Testis (tissue), 3 donors: ENCODE measurements around the gene EIPR1. TPM values are rescaled to one million over a fixed set of nuclear protein-coding genes. Genes with fewer than 3 reads are reported as not detected.

Source experiments
- DNase-seq: peaks from one replicate; pipeline ENCODE4 v3.0.0-alpha.2; 2019
- H3K27ac ChIP-seq, 2 donors: fragments of 200-600 bp; sonication (generic); one replicate each; pipeline ENCODE4 v1.5.1; 2019
- H3K27me3 ChIP-seq: fragments of 200-600 bp; sonication (generic); one replicate; pipeline ENCODE4 v1.5.1; 2019
- H3K36me3 ChIP-seq: fragments of 200-600 bp; sonication (generic); one replicate; pipeline ENCODE4 v1.5.1; 2017; ENCODE audit warnings: low read depth; ENCODE audit errors: missing control alignments
- H3K4me1 ChIP-seq: fragments of 200-600 bp; sonication (generic); one replicate; pipeline ENCODE4 v1.5.1; 2019
- H3K4me3 ChIP-seq, 2 donors: fragments of 200-600 bp; sonication (generic); one replicate each; pipeline ENCODE4 v1.5.1; 2017 to 2019
- H3K9me3 ChIP-seq: fragments of 200-600 bp; sonication (generic); one replicate; pipeline ENCODE4 v1.5.1; 2017
- CTCF ChIP-seq, 3 experiments: fragments of 450-650 bp in 2 of 3; fragments of 200-600 bp in 1 of 3; sonication (generic) in 1 of 3; IDR thresholded peaks; one replicate each; pipeline ENCODE4 v1.5.1; 2016 to 2019; ENCODE audit warnings: antibody characterized with exemption in 3 of 3, mild to moderate bottlenecking in 2 of 3, moderate library complexity in 1 of 3
- POLR2A ChIP-seq: fragments of 450-650 bp; IDR thresholded peaks from one replicate; pipeline ENCODE4 v1.6.1; 2017; ENCODE audit warnings: antibody characterized with exemption, mild to moderate bottlenecking, moderate library complexity
- WGBS, 2 donors: methylation state at CpG; one replicate each; pipeline ENCODE4 v1.1.5; 2018; 5-methylcytosine and 5-hydroxymethylcytosine counted together
- intact Hi-C: fragments of 100-400 bp; cut with DNase I; formaldehyde crosslinking; loops from one replicate; pipeline ENCODE4 v1.15.1; 2023; ENCODE audit warnings: low total_unique reads
- polyA plus RNA-seq: library from polyadenylated mRNA; stranded (reverse); fragments of 350-450 nt; fragmentation: Illumina TruSeq; extraction: RNeasy Lipid Tissue Mini Kit (QIAGEN cat#74804); gene quantifications from one replicate; pipeline ENCODE4 v1.2.3, GENCODE V29; 2014; ENCODE audit warnings: low read depth, low replicate concordance; ENCODE audit not compliant: insufficient read depth
- total RNA-seq, 2 donors: library from RNA; depleted of rRNA; stranded (reverse); fragments of >200 nt; gene quantifications; one replicate each; pipeline ENCODE4 v1.2.3, GENCODE V29; 2016

The EIPR1 gene
- total and polyA plus RNA-seq, 3 donors from 2014 or later: 31.5 to 40.2 (median 32.1) TPM

DNA sequence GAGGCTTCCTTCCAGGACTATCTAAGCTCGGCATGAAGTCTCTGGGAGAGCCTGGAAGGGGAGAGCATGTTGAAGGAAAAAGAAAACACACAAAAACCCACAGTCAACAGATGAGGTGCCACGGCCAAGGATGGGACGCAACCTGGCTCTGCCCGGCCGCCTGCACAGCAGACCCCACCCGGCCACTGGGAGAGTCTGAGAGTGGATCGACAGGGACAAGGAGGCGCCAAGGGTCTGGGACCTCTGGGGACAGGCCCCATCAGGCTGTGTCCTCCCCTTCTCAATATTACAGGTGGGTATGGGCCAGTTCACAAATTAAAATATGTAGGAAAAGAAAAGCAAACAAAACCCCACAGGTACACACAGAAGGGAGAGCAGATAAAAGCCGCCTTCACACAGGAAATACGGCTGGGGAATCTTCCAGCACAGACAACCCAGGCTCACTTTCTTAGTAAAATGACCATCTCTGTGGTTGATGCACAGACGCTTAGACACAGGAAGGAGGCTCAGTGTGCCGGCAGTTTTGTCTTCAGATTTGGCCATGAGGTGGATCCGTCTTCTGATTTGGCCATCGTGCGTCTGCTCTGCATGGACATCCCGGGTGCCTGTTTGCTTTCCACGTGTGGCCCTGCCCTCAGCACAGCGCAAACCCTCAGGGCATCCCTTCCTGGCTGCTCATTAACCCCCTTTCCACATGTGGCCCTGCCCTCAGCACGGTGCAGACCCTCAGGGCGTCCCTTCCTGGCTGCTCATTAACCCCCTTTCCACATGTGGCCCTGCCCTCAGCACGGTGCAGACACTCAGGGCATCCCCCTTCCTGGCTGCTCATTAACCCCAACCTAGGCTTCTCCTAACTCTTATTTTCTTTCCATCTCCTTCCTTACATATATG is 138.4 kb downstream of the EIPR1 start:
- no peak for DNase-seq
- Histone ChIP-seq H3K36me3 (no peaks in the 10 kb centered on the region), H3K27ac (no peak overlapping the region), H3K27me3 (no peaks in the 10 kb centered on the region), H3K4me1 (no peaks in the 10 kb centered on the region), H3K9me3 (no peaks in the 10 kb centered on the region), H3K4me3 (no peak overlapping the region)
- intact Hi-C loops: no loop called here
- TF ChIP-seq CTCF (IDR thresholded peaks at IDR 0.05) (no peak), POLR2A (no peak)
- WGBS, 2 donors: 74 to 75% methylated on average over 21 of the region's 21 CpGs

DNA sequence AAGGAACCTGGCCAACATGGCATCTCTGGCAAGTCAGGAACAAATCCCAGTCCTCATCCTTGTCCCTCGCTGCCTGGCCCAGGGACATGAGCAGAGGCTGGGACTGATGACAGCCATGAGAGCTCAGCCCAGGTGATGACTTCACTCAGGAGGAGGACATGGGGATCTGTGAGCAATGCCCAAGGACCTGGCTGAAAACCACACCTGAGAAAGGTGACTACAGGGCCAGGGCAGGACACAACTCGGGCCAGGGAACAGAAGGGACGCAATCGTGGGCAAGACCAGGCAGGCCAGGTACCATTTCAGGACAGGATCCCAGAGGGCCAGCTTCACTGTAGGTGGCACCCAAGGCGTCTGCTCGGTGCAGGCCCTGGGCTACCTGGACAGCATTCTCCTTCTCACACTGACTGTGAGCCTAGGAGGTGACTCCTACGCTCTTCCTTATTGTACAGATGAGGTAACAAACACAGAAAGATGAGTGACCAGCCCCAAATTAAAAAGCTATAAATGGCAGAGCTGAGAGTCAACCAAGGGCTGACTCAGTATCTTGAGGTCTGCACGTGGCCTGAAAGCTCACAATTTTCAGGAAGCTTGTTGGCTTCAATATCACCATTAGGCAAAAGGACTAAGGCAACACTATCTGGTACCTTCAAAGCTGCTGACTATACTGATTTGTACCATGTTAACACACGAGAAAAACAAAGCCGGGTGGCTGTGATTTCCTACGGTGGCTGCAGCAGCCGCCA is 141.1 kb downstream of the EIPR1 start:
- Histone ChIP-seq H3K36me3 (no peaks in the 10 kb centered on the region), H3K4me3 (no peak overlapping the region), H3K27me3 (no peaks in the 10 kb centered on the region), H3K4me1 (no peaks in the 10 kb centered on the region), H3K27ac (no peak overlapping the region), H3K9me3 (no peaks in the 10 kb centered on the region)
- DNase-seq: no peak
- intact Hi-C loops: no loop called here
- 92 to 96% methylated on average over 12 of the region's 12 CpGs for WGBS, 2 donors
- TF ChIP-seq POLR2A: no peak
- TF ChIP-seq CTCF (IDR thresholded peaks at IDR 0.05): no peak

- DNase-seq: no peak
- Histone ChIP-seq H3K9me3 (no peaks in the 10 kb centered on the region), H3K4me1 (no peaks in the 10 kb centered on the region), H3K27me3 (no peaks in the 10 kb centered on the region), H3K36me3 (no peaks in the 10 kb centered on the region), H3K4me3 (no peak overlapping the region), H3K27ac (no peak overlapping the region)
- 91 to 97% methylated on average over 2 of the region's 2 CpGs for WGBS, 2 donors
- intact Hi-C loops: no loop called here
- no peak for TF ChIP-seq CTCF (IDR thresholded peaks at IDR 0.05)
- no peak for TF ChIP-seq POLR2A
These were observed 143.7 kb downstream of the EIPR1 start for GRCh38 chr2:3233877-3234276.

- no peak overlapping the region for H3K27ac ChIP-seq
- no peak for TF ChIP-seq POLR2A
- TF ChIP-seq CTCF (IDR thresholded peaks at IDR 0.05): no peak
- H3K4me3 ChIP-seq: no peak overlapping the region
- WGBS, 2 donors: 81 to 89% methylated on average over 3 of the region's 3 CpGs
- DNase-seq: no peak
- H3K27me3 ChIP-seq: no peaks in the 10 kb centered on the region
- no peaks in the 10 kb centered on the region for H3K4me1 ChIP-seq
- no peaks in the 10 kb centered on the region for H3K36me3 ChIP-seq
- H3K9me3 ChIP-seq: no peaks in the 10 kb centered on the region
- intact Hi-C loops: no loop called here
These were observed 148.4 kb downstream of the EIPR1 start for GRCh38 chr2:3229221-3229620.
